Measurements from ENCODE around the gene P2RY8.

DNA sequence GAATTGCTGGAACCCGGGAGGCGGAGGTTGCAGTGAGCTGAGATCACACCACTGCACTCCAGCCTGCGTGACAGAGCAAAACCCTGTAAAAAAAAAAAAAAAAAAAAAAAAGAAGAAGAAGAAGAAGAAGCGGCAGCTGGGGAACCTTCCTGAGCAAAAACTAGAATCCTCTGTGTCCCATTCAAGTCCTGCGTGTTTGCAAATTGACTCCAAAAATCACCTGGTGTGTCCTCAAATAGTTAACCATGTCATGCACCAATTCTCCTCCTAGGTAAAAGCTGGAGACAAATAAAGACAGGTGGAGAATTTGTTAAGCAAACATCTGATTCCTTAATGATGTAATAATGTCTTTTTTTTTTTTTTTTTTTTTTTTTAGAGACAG lies 52.4 kb downstream of the P2RY8 start:
- TF ChIP-seq POLR2A (IDR thresholded peaks at IDR 0.05) (no peak), POLR2AphosphoS5 (IDR thresholded peaks at IDR 0.05) (no peak)
- TF ChIP-seq, protein P1, sequence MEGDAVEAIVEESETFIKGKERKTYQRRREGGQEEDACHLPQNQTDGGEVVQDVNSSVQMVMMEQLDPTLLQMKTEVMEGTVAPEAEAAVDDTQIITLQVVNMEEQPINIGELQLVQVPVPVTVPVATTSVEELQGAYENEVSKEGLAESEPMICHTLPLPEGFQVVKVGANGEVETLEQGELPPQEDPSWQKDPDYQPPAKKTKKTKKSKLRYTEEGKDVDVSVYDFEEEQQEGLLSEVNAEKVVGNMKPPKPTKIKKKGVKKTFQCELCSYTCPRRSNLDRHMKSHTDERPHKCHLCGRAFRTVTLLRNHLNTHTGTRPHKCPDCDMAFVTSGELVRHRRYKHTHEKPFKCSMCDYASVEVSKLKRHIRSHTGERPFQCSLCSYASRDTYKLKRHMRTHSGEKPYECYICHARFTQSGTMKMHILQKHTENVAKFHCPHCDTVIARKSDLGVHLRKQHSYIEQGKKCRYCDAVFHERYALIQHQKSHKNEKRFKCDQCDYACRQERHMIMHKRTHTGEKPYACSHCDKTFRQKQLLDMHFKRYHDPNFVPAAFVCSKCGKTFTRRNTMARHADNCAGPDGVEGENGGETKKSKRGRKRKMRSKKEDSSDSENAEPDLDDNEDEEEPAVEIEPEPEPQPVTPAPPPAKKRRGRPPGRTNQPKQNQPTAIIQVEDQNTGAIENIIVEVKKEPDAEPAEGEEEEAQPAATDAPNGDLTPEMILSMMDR (IDR thresholded peaks at IDR 0.05), result no peak

Data from upper lobe of left lung (tissue), 4 donors.